Left ventricle myocardium inferior (tissue), 1 donor: ENCODE results near the gene SLC22A23. TPM values are rescaled to one million over a fixed set of nuclear protein-coding genes. Genes with fewer than 3 reads are reported as not detected.

Source experiments
- DNase-seq: peaks from one replicate; pipeline ENCODE4 v3.0.0-alpha.2; 2020
- H3K27ac ChIP-seq: fragments of 200-600 bp; replicated peaks from 2 replicates; pipeline ENCODE4 v1.8.0; 2021
- H3K27me3 ChIP-seq: fragments of 200-600 bp; 2 replicates; pipeline ENCODE4 v1.8.0; 2021; ENCODE audit warnings: low read depth
- H3K36me3 ChIP-seq: fragments of 200-600 bp; 2 replicates; pipeline ENCODE4 v1.8.0; 2021
- H3K4me1 ChIP-seq: fragments of 200-600 bp; 2 replicates; pipeline ENCODE4 v1.8.0; 2021
- H3K4me3 ChIP-seq: fragments of 200-600 bp; 2 replicates; pipeline ENCODE4 v1.8.0; 2021; ENCODE audit warnings: mild to moderate bottlenecking, moderate library complexity
- H3K9me3 ChIP-seq: fragments of 200-600 bp; replicated peaks from 2 replicates; pipeline ENCODE4 v1.8.0; 2021
- intact Hi-C: fragments of 100-400 bp; cut with micrococcal nuclease; formaldehyde crosslinking; loops from one replicate; pipeline ENCODE4 v1.11.0; 2022
- total RNA-seq: library from RNA; stranded (reverse); fragmentation: NEBNext Ultra II Directional; extraction: Animal tissue kit (Norgen Biotek cat#: 25700); gene quantifications from one replicate; pipeline ENCODE4 v1.2.1, GENCODE V29; 2021
- TF ChIP-seq, protein P1 (sequence below): fragments of 200-600 bp; IDR thresholded peaks from 2 replicates; pipeline ENCODE4 v1.8.0; 2021; ENCODE audit warnings: antibody characterized with exemption, mild to moderate bottlenecking, borderline replicate concordance
- donor health status: DM: no; HTN: yes; CAD: no; lungs with severe emphysema.

Gene SLC22A23
- total RNA-seq, 1 donor from 2014 or later, result 7.0 TPM

DNA sequence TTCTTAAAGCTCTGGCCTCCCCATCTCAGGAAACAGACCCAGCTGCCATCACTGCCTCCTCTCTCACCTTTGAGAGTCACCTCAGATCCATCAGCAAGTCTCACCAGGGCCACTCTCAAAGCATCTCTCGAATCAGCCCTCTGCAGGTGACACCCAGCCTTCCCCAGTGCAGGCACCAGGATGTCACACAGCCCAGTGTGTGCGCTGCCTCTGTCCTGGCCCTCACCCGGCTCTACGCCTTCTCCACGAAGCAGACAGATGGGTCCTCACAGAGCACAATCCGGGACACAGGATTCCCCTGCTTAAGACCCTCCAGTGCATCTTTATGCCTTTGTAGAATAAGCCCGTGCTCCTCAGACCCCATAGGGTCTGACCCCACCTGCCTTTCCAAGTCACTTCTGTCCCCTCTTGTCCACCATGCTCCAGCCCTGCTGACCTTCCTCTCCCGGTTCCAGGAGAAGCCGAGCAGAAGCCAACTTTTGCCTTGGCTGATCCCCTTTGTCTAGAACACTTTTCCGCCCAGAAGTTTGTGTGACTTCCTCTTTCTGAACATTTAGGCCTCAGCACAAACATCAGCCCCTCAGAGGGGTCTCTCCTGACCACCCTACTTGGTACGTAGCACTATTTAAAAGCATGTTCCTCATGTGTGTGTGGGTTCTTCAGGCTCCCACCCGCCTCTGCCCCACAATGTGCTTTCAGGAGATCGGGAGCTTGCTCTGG, 137.9 kb downstream of the SLC22A23 start:
- intact Hi-C loops, result no loop called here
- no peaks in the 10 kb centered on the region for H3K27me3 ChIP-seq
- H3K4me1 ChIP-seq, result peaks cover 7% of the 10 kb centered on the region
- DNase-seq, result no peak
- H3K4me3 ChIP-seq, result no peak overlapping the region
- H3K9me3 ChIP-seq, result no peaks in the 10 kb centered on the region
- H3K27ac ChIP-seq, result no peak overlapping the region
- H3K36me3 ChIP-seq, result no peaks in the 10 kb centered on the region
- TF ChIP-seq, protein P1, sequence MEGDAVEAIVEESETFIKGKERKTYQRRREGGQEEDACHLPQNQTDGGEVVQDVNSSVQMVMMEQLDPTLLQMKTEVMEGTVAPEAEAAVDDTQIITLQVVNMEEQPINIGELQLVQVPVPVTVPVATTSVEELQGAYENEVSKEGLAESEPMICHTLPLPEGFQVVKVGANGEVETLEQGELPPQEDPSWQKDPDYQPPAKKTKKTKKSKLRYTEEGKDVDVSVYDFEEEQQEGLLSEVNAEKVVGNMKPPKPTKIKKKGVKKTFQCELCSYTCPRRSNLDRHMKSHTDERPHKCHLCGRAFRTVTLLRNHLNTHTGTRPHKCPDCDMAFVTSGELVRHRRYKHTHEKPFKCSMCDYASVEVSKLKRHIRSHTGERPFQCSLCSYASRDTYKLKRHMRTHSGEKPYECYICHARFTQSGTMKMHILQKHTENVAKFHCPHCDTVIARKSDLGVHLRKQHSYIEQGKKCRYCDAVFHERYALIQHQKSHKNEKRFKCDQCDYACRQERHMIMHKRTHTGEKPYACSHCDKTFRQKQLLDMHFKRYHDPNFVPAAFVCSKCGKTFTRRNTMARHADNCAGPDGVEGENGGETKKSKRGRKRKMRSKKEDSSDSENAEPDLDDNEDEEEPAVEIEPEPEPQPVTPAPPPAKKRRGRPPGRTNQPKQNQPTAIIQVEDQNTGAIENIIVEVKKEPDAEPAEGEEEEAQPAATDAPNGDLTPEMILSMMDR, result no peak

DNA sequence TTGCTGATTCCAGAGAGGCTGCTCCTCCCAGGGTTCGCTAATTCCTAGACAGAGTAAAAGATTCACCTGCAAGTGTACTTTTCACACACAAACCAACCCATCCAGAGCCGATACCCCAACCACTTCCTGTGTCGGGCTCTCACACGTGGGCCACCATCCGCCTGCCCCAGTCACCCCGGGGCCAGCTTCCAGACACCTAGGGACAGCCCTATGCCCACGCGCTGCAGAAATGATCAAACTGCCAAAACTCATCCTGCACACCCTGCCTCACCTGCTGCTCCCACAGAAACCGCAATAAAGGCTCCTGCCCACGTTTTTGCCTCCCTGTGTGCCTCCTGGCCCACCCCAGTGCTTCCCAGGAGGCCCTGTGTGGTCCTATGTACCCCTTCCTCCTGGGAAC, 138.6 kb downstream of the SLC22A23 start:
- Histone ChIP-seq H3K27me3 (no peaks in the 10 kb centered on the region), H3K27ac (no peak overlapping the region)
- DNase-seq, result no peak

DNA sequence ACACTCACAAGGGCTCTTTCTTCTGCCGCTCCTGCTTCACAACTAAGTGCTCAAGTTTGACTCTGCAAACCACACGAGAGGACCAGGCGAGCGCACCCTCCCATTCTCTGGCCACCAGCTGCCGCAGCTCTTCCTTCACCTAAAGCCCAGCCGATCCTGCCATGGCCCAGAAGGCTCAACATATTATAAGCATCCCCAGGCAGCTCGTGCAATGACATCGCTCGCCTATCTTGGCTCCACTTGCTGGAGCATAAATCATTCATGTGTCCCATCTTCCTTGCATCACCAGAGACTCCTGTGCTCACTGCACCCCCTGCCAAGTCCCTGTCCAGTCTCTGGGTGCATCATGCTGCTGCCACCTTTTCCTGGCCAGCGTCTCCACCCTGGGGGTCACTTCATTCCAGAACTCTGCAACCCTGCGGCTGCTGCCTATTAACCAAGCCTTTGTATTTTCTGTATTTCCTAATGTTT, 139.1 kb downstream of the SLC22A23 start:
- no peak overlapping the region for H3K4me3 ChIP-seq
- no peak overlapping the region for H3K27ac ChIP-seq
- no peaks in the 10 kb centered on the region for H3K36me3 ChIP-seq
- no peak for DNase-seq
- H3K9me3 ChIP-seq, result no peaks in the 10 kb centered on the region
- TF ChIP-seq, protein P1, result no peak
- H3K27me3 ChIP-seq, result no peaks in the 10 kb centered on the region
- H3K4me1 ChIP-seq, result no peaks in the 10 kb centered on the region
- intact Hi-C loops, result no loop called here

More for the DNA sequence above, 138.6 kb downstream of the SLC22A23 start:
- Histone ChIP-seq H3K36me3 (no peaks in the 10 kb centered on the region), H3K4me3 (no peak overlapping the region), H3K9me3 (no peaks in the 10 kb centered on the region), H3K4me1 (no peaks in the 10 kb centered on the region)
- intact Hi-C loops, result no loop called here
- TF ChIP-seq, protein P1, result no peak

DNA sequence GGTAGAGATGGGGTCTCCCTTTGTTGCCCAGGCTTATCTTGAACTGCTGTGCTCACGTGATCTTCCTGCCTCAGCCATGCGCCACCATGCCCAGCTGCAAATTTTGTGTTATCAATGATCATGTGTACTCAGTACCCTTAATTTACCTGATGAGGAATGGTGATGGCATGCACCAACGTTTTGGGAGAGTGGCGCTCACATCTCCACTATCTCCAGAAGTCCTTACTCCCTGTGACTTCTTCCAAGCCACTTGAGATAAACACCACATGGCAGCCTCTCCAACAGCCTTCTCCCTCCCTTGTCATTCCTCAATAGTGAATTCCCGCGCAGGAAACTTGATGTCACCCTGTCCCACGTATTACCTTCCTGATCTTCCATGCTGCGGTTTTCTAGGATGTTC, 140.0 kb downstream of the SLC22A23 start:
- H3K27me3 ChIP-seq, result no peaks in the 10 kb centered on the region
- no peaks in the 10 kb centered on the region for H3K4me1 ChIP-seq
- H3K9me3 ChIP-seq, result no peaks in the 10 kb centered on the region
- no peak overlapping the region for H3K4me3 ChIP-seq
- intact Hi-C loops, result no loop called here
- no peak overlapping the region for H3K27ac ChIP-seq
- no peak for DNase-seq
- H3K36me3 ChIP-seq, result no peaks in the 10 kb centered on the region
- TF ChIP-seq, protein P1, result no peak

DNA sequence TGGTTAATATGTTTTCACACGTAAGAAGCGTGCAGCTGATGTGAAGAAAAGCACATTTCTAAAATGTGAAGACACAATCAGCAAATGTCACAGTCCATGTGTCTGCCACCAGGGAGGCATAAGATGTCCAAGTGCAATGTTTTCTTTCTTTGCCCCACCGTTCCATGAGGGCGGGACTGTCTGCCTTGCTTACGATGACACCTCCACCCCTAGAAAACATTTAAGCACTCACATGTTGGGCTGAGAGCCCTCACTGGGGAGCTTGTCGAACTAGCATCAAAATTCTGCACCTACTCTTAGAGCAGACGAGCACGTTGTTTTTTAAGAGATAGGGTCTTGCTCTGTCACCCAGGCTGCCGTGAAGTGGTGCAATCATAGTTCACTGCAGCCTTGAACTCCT, 140.5 kb downstream of the SLC22A23 start:
- TF ChIP-seq, protein P1, result no peak
- no peaks in the 10 kb centered on the region for H3K9me3 ChIP-seq
- no peaks in the 10 kb centered on the region for H3K4me1 ChIP-seq
- DNase-seq, result no peak
- H3K27ac ChIP-seq, result no peak overlapping the region
- H3K4me3 ChIP-seq, result no peak overlapping the region
- no peaks in the 10 kb centered on the region for H3K27me3 ChIP-seq
- H3K36me3 ChIP-seq, result no peaks in the 10 kb centered on the region
- intact Hi-C loops, result no loop called here
